HK-2 (cell line): Measurements from ENCODE around the gene PIEZO2.
"Not testable (repeated sequence)": the region's sequence is repeated elsewhere in the genome, so short reads cannot be mapped to it uniquely, and the experiment has no call there.

ENCODE experiments used
- DNase-seq: peaks from one replicate; pipeline ENCODE4 v3.0.0-alpha.2; 2018; ENCODE audit not compliant: unreplicated experiment

The PIEZO2 gene

DNA sequence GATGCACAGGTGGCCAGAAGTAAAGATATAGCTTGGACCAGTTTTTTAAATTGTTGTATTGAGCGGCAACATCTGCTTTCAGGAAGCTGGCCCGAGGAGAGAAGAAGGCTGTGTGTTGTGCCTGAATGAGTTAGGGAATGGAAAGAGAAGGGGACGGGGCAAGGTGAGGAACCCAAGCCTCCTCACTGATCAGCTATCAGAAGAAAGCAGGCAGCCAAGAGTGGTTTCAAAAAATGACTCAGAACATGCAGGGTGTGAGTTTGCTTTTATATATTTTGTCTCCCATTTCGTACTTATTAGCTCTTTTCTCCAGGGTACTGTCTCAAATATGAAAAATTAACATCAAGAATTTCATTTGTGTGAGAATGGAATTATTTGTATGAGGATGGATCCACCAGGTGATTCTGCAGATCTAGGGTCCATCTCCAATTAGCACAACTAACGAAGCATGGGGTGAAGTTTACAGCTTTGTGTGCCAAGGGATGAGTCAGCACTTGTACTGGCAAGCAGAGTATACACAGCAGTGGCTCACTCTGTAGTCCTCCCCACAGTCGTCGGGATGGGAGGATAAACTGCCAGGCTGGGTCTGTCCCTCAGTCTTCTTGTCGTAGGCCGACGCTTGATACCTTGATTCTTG lies 175.7 kb downstream of the PIEZO2 start:
- DNase-seq, result no peak

DNA sequence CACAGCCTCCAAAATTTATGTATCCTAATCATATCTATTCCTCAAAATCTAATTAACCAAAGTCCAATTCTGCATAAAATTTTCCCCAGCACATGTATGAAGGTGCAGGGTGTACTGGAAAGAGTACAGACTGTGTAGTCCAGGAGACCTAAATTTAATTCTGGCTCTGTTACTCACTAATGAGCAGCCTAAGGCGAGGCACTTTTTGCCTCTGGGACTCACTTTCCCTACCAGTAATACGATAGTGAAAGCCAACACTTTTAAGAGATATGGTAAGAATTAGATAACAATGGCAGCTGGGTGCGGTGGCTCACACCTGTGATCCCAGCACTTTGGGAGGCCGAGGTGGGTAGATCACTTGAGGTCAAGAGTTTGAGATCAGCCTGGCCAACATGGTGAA lies 177.7 kb downstream of the PIEZO2 start:
- DNase-seq, result no peak

DNA sequence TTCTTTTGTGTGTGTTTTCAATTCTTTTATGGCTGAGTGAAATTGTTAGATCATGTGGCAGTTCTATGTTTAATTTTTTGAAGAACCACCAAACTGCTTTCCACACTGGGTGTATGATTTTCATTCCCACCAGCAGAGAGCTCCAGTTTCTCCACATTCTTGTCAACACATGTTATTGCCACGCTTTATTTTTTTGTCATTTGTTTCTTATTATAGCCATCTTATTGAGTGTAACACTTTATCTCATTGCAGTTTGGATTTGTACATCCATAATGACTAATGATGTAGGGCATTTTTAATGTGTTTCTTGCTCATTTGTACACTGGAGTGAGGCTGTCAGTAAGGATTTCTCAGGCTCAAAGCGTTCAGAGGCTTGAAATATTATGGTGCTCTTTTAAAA lies 184.2 kb downstream of the PIEZO2 start:
- DNase-seq, result no peak

DNA sequence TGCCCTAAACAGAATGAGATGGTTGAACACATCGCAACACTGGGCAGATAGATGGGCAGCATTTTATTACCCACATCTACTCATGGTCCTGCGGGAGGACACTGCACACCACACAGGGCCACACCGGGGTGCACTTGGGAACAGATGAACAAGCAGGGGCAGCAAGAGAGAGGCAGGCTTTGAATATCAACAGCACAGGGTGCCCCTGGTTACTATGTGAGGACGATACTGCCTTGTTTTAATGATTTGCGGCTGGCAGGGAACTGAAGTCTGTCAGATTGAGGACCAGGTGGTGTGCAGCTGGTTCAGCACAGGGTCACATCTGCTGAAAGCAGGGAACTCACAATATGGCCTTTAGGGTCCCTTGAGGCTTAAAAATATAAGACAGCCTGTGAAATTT lies 195.7 kb downstream of the PIEZO2 start:
- no peak for DNase-seq

DNA sequence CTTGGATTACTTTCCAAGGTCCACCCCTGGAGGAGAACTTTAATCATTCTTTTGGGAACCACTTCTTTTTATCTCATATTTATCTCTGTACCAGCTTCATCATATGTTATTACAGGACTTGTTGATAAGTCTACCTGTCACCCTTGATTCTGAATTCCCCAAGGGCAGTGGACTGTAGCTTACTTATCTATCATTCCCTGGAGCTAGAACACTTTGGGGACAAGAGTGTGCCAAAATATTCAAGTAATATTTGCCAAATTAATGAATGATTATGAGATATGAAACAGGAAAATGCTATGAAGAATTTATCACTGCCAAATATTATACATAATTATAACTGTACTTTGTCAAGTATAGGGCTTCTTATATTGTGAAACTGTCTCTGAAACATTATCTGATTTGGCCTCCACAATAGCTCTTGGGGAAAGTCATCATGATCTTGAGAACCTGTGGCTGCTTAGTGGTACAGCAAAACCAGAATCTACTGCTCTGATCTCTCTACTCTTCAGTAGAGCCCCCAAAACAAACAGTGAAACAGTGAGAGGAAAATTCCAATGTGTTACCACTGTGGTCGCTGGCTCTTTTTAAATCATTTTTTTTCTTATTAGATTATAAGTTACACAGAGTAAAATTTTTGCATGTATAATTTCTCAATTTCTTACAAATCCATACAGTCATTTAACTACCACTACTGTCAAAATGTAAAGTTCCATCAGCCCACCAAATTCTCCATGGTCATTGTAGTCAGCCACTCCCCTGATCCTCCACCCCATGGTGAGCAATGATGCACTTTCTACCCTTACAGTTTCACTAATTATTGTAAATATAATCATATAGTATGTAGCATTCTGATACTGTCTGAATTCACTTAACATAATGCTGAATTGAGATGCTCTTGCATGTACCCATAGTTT lies 197.5 kb downstream of the PIEZO2 start:
- DNase-seq, result no peak

DNA sequence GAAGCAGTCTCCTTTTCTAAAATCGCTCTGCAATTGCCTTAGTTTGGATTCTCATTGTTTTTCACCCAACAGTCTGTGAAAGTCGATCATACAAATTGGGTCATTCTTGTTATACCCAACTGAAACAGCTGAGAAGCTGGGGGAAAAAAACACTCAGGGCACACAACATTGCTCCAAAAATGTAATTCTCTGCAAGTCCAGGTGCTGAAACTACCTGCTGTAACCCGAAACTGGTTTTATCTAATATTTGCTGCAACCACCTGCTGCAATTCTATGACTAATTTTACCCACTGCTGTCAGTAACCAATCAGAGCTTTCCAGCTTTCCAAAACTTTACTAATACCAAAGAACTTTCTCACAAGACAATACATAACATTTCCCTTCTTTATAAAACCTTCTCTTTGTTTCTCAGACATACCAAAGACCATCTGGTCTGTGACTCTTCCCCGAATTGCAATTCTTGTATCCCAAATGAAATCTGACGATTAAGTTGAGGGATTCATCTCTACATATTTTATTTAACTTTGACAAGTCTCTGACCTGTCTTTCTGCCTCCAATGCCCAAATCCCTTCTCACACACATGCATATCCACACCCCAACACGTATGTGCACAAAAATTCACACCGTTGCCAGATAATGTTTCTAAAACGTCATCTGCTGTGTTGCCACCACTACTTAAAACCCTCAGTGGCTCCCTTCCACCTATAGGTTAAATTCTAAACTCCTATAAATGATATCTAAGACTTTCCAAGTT lies 198.3 kb downstream of the PIEZO2 start:
- DNase-seq, result no peak

DNA sequence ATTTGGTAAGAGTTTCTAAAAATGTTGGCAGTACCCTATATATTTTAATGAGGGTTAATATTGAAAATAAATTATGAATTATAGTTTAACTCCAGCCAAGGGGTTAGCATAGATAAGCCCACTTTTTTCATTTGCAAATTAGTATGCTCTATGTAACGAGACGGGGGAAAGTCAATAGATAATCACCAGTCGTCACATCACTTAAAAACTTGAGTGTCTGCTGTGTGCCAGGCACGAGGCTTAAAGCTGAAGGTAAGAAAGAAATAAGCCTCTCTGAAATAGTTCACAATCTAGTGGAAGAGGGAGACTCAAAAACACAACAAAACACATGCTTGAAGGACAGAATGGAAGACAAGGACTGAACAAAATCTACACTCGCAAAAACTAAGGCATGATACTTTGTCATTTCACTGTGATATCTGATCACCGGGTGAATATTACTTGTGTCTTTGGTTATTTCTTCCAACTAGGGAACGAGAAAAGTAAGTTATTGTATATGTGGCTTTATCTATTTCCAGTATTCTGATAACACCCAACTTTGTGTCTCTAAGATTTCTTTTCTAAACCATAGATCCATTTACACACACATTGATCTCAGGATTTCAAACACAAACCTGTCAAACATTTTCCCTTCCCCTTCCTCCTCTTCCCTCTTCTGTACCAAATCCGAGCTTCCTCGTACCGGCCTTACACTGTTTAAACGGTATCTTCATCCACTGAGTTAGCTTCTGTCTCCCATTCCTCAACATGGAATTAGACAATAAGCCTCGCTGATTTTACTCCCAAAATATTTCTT lies 199.1 kb downstream of the PIEZO2 start:
- no peak for DNase-seq

DNA sequence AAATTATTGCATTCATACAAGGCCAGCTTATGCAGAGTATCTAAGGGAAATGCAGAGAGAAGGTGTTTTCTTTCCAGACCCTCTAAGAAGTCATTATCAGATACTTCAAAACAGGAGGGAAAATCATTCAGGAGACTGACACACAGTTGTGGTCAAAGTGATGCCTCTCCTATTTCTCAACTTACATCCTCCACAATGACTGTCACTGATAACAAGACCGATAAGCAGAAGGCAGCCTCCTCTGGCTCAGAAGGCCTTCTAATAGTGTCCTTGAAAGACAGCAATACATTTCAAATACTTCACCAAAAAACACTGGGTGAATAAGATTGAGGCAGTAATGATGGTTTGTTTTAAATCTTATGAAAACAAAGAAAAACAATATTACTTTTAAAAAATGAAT lies 199.7 kb downstream of the PIEZO2 start:
- no peak for DNase-seq

DNA sequence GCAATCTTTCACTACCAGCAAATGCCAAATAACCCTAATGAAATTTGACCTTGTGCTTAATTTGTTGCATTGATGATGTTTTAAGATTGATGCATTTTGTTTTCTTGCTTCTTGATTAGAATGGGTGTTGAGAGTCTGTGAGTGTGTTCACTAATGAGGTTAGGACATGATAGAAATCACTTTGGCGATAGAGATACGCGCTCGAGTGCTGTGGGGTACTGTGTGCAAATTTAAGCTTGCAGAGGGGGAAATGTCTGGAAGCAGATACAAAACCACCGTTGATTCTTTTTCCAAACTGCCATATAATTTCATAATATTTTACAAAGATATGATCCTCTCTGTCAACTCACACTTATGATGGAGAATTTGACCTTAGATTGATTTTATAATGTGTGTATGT lies 200.9 kb downstream of the PIEZO2 start:
- DNase-seq, result no peak

DNA sequence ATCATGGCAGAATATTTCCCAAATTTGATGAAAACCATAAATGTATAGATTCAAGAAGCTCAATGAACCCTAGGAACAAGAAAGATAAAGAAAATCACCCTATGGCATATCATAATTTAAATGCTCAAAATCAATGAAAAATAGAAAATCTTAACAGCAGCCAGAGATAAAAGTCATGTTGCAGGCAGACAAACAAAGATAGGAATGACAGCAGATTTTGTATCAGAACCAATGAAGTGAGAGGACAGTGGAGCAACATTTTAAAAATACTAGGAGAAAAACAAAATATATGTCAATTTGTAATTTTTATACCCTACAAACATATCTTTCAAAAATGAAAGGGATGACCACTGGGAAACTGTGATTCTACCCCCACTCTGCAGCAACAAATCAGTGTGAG lies 203.3 kb downstream of the PIEZO2 start:
- DNase-seq, result no peak

DNA sequence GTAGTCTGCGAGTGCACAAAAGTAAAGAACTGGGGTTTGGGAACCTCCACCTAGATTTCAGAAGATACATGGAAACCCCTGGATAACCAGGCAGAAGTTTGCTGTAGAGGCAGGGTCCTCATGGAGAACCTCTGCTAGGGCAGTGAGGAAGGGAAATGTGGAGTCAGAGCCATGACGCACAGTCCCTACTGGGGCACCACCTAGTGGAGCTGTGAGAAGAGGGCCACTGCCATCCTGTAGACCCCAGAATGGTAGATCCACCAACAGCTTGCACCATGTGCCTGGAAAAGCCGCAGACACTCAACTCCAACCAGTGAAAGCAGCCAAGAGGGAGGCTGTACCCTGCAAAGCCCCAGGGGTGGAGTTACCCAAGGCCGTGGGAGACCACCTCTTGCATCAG lies 206.4 kb downstream of the PIEZO2 start:
- DNase-seq, result no peak

DNA sequence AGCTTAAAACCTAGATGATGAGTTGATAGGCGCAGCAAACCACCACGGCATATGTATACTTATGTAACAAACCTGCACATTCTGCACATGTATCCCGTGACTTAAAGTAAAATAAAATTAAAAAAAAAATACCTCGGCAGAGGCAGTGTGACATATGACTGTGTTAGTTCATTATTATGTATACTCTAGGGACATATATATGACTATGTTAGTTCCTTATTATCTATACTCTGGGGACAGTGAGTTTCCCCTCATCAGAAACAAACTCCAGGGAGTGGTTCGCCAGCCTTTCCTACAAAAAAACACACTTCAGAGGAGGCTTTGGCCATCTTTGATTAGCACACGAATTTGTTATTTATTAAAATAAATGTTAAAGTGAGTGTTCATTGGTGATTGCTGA lies 209.5 kb downstream of the PIEZO2 start:
- DNase-seq, result no peak

DNA sequence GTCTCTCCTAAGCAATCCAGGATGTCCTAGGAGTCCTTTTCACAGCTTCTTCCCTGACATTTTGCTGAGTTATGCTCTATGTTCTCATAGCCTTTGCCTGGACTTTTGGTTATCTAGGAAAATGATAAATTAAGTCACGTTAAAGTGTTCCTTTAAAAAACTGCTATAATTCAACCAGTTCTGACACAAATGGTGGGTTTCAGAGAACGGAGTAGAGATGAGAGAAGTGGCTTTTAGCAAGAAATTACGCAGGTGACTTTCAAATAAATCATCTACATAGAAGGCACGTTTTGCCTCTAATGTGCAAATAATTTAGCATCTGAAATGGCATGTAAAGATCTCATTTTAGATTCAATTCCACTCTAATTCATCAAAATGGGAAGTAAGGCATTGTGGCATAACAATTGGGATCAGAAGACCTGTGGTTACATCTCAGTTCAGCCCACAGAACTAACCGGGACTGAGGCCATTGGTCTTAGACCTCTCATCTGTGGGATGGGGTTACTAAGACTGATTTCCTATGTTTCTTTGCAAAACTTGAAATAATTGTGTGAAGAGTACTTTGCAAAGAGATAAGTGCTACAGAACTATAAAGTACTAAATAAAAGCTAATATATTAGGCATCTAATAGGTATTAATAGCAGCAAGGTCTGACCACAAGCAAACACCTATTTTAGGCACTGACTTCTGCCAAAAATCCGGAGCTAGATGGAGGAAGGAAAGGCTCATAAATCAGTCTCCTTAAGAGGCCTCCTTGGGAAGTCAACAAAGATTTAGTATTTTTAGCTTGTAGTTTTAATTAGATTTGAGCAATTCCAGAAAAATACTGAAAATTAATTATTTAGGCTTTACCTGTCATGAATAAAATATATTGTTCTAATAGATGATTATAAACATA lies 211.4 kb downstream of the PIEZO2 start:
- no peak for DNase-seq

DNA sequence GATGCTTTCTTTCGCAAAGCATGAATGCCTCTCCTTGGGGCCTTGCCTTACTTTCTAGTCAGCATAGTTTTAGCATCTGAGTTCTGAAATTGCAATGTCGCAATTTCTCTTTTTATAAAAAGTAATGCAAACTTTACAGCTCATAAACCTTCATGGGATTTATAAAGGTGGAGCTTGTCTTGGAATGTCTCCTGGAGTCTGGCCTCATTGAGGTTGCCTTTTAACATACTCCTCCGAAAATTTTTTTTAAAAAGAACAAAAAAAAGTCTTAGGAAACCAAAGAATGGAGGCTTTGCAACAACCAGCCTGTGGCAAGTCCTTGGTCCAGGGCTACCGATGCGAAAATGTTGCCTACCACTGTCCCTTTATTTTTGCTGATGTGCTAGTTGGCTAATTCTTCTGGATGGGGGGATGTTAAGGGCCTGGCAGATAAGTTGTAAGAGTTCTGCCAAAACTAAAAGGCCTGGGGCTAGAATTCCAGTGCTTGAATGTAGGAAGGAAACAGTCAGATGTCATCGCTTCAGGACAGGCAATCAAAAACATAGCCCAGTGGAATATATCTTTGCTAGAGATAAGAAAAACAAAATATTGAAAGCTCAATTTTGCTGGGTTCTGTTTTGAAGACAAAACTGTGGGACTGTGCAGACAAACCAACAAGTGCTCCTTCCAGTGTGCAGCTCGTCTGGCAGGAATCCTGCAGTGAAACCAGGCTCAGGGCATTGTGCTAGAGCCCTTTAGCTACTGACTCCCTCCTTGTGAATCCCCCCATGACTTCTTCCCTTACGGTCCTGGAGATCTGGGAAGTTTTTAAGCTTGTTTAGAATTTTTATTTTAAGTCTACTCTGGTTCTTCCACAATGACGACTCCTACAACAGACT lies 213.0 kb downstream of the PIEZO2 start:
- DNase-seq, result no peak

DNA sequence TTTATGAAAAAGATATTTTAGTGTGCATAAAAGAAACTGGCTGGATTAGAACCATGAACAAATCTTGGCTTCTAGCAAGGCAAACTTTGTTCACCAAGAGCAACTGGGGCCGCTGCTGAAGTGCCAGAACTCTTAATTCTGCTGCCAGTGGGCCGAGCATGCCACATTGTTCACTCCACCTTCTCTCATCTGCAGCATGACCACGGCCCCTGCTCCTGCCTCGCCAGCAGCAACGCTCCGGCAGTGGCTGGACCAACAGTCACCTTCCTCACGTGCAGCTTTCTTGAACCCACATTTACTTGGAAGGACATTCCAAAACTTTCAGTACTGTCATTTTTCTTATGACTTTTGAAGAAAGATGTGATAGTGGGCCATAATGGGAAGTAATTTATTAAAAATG lies 213.8 kb downstream of the PIEZO2 start:
- DNase-seq, result no peak

DNA sequence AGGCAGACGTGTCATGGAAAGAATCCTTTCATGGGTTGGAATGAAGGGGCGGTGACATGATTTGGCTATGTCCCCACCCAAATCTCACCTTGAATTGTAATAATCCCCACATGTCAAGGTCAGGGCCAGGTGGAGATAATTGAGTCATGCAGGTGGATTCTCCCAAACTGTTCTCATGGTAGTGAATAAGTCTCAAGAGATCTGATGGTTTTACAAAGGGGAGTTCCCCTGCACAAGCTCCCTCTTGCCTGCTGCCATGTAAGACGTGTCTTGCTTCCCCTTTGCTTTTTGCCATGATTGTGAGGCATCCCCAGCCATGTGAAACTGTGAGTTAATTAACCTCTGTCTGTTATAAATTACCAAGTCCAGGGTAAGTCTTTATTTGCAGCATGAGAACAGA lies 215.7 kb downstream of the PIEZO2 start:
- DNase-seq, result not testable (repeated sequence)

DNA sequence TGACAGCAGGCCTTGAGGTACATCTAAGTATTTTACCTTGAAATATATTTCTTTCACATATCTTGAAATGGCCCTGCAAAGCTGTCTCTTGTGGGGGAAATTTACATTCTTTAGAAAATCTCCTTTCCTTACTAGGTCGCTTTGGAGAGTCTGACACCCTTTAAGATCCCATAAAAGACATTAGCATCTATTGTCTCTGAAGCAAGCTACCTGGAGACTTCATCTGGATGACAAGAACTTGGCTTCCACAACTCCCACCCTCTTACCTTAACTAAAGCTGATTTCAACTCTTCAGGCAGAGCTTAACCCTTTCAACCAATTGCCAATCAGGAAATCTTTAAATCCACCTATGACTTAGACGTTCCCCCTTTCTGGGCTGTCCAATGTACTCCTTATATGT lies 219.3 kb downstream of the PIEZO2 start:
- DNase-seq, result no peak

DNA sequence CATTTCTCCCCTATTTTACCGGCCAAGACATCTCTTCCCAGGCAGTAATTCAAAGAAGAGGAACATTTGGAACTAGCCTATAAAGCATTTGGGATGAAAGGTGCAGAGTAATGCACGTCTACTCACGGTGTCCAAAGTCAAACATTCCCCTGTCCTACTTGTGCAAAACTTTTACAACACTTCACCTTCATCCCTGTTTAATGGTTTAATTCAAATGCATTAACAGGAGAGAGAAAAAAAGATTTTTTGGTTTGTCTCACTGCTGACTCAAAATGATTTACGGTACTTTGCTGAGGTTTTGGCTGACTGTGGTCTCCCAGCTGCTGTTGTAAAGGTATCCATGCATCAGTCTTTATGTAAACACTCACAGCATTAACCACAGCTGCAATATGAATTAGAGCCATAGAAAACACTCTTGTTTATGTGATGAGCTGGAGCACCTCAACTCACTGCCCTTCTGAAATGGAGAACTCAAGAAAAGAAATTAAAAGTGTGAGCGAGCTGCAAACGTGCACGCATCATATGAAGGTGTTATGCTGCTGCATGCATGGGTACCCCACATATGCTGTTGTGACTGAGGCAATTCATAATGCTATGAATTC lies 220.5 kb downstream of the PIEZO2 start:
- no peak for DNase-seq

DNA sequence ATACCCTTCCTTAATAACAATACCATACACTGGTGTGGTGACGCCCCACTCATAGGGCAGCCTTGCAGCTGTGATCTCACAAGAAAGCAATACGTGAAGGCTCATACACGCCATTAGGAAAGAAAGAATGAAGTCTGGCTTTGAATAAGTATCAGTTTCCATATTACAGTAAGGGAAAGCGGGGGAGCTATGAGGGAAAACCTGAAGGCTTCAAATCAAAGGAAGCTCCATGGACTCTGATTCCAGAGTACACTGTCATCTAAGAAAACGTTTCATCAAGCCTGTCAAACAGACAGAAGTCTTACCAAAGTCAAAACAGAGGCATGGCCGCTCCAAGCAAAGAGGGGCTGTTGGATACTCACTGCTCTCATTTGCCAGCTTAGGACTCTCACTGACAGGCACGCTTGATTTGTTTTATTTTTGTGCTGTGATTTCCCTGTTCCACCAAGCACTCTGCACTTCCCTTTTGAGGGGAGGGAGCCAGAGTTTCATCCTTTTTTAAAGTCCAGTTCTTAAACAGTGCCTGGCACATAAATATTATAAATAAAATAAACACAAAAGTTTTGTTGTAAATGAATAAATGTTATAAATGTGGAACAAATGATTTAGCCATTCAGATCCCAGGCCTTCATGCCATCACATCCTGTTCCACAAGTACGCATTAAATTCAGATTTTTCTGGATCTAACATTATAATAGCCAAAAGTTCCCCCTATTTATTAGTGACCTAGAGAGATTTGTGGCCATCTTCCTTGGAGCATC lies 221.2 kb downstream of the PIEZO2 start:
- DNase-seq, result no peak
